Hematopoietic multipotent progenitor cell treated with erythropoietin and hydrocortisone succinate and interleukin-3 and kit ligand, for 8 days (in vitro differentiated cells): Measurements from ENCODE around the gene IGSF10.
A peak's percentile ranks its signal among the peaks of the same experiment; 100 is the strongest.

Experiments used
- DNase-seq: peaks from one replicate; pipeline ENCODE4 v3.0.0-alpha.2; 2015

The IGSF10 gene

DNA sequence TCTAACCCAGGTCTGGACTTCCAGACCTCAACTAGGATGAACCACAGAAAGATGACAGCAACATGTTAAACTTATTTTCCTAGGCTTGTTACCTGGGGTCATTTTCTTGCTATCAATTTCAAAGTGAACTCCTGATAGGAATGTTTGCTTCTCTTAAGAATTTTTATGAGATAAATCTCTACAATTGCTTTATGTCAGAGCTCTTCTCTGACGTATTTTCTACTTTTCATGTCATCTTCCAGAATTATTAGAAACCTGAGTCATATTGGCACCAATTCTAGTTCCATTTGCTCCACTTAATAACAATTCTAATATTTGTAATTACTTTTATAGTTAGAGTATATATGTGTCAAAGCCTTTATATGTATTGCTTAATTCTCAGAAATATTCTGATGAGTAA lies 2.1 kb upstream of the IGSF10 start:
- DNase-seq = no peak

- no peak for DNase-seq
These were observed 1.5 kb upstream of the IGSF10 start for GRCh38 chr3:151462278-151462780.

GRCh38 chr3:151460228-151460627 lies 633 bp downstream of the IGSF10 start:
- DNase-seq = no peak

DNA sequence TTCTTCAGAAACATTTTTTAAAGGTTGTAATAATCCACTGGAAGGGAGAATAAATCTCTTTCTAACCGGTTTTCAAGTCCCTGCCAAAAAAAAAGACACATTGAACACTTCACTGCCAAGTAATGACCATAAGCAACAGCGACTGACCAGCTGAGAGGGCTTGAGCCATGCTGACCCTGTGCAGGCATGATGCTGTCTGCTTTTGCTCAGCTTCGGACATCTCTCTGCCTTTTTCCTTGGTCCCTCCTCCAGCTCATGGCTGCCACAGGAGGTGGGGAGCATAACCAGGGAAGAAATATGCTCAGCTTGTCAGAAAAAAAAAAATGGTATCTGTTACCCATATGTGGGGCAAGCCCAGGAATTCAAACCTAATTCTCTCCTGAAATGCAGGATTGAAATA lies 1.5 kb downstream of the IGSF10 start:
- no peak for DNase-seq

- DNase-seq = no peak
These were observed 4.8 kb downstream of the IGSF10 start for GRCh38 chr3:151456065-151456464.

DNA sequence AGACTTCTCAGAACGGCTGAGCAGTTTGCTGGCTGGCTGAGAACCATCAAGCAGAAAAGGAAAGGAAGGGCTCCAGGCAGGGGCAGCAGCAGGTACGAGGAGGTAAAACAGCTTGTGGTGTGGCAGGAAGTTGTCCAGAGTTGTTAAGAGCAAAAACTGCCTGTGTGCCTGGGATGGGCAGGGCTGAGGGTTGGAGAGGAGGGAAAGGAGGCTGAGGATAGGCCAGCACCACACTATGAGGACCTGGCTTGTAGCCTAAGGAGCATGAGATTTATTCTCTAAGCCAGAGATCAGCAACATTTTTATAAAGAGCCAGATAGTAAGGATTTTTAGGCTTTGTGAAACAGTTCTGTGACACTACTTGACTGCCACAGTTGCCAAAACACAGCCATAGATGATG lies 8.0 kb downstream of the IGSF10 start:
- DNase-seq = no peak

GRCh38 chr3:151452368-151452767 lies 8.5 kb downstream of the IGSF10 start:
- DNase-seq = no peak

DNA sequence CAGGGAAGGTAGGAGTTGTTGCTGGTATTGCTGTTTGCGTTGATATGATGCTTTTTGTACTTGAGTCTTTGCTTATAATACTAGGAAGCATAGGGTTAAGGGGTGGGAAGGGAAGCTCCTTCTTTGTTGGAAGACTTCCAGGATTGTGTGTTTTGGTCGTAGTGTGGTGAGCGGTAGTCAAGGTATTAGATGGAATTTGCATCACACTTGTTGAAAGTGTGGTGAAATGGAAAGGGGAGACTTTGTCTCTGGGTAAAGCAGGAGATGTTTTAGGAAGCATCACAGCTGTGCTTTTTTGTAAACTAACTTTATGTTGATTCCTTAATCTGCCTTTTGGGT lies 14.9 kb downstream of the IGSF10 start:
- no peak for DNase-seq

DNA sequence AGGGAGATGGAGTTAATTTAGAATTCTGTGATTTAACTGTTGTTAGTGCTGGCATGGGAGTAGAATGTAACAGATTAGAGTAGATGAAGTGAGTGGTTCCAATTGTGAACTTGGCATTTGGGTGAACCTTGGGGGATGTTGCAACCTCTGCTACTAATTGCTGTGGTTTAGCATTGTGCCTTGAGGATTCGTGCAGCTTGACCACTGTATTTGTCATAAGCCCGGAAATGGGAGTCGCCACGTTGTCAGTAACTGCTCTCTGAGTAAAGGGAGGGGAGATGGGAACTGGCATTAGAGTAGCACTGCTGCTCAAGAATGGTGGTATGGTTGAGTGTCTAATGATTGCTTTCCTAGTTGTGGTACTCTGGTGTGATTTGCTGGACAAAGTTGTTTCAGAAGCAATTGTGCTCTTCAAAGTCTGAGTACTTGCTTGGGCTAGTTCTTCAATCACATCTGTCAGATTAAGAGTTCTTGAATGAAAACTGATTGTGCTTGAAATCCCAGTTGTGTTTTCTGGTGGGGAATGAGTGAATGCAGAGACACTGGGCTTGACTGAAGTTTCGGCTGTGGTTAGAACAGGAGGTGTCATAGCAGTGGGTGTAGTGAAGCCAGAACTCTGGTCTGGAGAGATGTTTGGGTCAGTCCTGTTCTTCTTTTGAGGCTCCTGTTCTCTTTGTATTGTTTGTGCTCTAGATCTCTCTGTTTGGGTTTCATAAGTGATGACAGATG lies 15.4 kb downstream of the IGSF10 start:
- DNase-seq = no peak

GRCh38 chr3:151443583-151443982 lies 17.3 kb downstream of the IGSF10 start:
- no peak for DNase-seq

DNA sequence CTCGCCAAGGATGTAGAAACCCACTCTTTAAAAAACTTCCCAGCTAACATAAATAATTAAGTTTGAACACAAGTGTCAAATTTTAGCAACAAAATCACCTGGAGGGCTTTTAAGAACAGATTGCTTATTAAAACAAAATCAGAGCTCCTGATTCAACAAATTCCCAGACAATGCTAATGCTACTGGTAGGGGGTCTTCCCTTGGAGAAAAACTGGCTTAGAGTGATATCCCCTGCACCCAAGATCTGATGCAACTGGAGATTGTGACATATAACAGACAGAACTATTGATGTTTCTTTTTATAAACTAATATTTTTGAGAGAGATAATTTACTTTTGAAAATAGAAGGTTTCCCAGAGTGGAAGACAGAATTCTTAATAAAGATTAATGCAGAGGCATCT lies 19.9 kb downstream of the IGSF10 start:
- DNase-seq = no peak

DNA sequence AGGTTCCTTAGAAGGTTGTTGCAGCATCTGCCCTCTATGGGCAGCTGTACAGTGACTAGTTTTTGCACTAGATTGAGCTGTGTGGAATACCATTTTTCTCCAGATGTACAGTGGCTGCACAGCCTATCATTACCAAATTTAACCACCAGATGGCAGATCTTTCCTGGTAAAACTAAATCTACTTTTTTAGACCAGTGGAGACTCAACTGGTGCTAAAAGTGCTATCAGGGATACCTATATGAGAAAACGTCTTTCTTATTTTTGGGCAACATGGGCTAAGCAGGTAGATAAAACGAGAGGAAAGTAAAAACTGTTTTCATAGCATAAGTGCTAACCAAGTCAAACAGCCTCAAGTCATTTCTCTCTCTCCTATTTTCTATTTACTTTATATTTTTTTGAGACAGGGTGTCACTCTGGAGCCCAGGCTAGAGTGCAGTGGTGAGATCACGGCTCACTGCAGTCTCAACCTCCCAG lies 21.2 kb downstream of the IGSF10 start:
- DNase-seq = peak; percentile 66

DNA sequence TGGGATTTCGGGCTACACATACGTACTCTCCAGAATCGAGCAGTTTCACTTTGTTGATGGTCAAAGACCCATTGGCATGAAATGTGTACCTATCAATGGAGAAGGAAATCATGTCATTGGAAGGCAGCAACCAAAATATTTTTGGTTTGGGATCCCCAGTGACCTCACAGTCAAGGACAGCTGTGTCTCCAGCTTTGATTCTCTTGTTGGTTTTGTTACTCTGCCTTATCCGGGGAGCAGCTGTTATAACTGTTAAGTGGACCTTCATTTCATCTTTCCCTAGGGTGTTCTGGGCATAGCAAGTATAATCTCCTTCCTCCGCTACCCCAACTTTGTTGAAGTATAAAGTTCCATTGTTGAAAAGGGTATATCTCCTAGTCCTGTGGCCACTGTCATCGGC lies 23.0 kb downstream of the IGSF10 start:
- no peak for DNase-seq

GRCh38 chr3:151436675-151437446 lies 24.0 kb downstream of the IGSF10 start:
- DNase-seq = no peak

GRCh38 chr3:151434151-151434890 lies 26.5 kb downstream of the IGSF10 start:
- DNase-seq = no peak

DNA sequence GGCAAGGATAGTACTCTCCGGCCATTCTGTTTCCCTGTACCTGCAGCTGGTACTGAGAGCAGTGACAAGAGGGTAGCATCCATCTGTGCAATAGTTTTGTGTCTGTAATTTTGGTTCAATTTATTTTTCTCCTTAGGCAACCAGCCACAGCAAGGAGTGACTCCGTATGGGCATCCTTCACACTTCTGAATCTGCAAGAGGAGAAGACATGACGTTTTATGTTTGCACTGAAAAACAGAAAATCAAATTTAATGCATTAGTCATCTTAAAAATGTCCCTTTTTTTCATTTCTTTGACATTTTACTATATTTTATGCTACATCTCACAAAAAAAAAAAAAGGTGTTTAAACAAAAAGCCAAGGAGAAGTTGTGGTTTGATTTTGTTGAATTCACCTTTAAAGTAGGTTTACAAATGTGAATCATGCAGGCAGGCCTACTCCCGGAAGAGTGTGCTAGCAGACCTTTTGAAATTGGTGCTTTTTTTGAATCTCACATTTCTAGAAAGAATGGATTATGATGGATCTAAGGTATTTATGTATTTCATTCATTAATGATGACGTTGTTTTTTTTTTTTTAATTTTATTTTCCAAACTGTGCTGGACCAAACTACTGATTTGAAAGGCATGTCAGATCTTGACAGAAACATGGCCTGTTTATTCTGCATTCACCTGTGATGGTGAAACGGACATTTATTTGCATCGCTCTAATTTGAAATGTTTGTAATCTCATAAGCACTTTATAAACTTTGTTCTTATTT lies 28.1 kb downstream of the IGSF10 start:
- no peak for DNase-seq

- peak; percentile 87 for DNase-seq
These were observed 28.9 kb downstream of the IGSF10 start for GRCh38 chr3:151431940-151432339.

DNA sequence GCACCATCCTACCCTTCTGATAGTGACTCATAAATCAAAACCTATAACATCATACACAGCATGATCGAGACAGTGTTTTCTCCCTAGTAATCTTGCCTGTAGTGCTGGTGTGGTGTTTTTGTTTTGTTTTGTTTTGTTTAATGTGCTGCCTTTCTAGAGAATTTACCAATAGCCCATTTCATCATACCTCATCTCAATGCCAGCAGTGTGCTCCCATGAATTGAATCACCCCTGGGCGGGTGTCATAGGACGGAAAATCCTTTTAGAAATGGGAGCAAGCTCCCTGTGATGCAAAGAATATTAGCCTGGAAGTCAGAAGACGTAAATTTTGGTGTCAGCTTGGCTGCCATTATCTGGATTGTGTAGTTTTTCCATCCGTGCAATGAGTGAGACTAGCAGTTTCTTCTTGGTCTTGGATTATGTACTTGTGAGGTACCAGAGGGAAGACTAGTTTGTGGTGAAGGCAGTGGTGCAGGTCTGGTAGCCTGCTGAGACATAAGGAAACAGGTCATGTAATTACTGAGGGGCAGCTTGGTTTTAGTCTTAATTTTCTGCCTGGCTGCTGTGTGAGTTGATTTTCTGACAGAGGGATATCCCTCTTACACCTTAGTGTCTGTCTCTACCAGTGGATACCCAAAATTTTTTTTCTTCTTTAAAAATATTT lies 29.9 kb downstream of the IGSF10 start:
- DNase-seq = no peak

DNA sequence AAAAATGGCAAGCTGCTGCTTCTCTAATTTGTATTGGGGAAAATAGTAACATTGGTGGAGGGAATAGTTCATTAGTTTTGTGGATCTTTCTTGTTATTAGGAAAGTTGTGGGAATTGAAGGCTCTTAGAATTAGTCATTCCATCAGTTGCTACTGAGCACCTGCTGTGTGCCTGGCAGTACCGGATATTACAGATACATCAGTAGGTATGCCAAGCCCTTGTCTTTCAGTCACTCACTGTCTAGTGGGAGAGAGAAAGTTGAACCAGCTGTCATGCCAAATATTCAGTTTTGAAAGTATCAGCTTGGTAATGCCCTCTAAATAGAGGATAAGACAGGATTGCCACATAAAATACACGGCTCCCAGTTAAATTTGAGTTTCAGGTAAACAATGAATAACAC lies 32.5 kb downstream of the IGSF10 start:
- no peak for DNase-seq

- no peak for DNase-seq
These were observed 34.6 kb downstream of the IGSF10 start for GRCh38 chr3:151426341-151426657.

GRCh38 chr3:151425627-151426340 lies 35.1 kb downstream of the IGSF10 start:
- peak; percentile 10 for DNase-seq

DNA sequence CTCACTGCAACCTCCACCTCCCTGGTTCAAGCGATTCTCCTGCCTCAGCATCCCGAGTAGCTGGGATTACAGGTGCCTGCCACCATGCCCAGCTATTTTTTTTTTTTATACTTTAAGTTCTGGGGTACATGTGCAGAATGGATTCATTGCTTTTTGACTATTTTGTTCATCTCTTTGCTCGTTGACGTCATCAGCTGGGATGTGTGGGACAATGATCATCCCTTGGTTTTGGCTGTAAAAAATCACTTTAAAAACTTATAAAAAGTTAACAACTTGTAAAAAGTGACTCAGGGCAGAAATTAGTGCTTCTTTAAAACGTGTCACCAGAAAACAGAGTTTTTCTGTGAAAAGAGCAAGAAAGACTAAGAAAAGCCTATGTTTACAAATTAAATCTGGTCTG lies 37.8 kb downstream of the IGSF10 start:
- DNase-seq = no peak
